Peyer's patch (tissue), 4 donors: ENCODE results near the gene CCDC85C.

Experiments used
- CTCF ChIP-seq, 6 experiments: fragments of 450-650 bp in 4 of 6; fragments of 200-600 bp in 2 of 6; sonication (generic) in 1 of 6; IDR thresholded peaks; one replicate each; pipeline ENCODE4 v1.5.1; 2017 to 2019; ENCODE audit warnings: antibody characterized with exemption in 6 of 6, mild to moderate bottlenecking in 3 of 6, moderate library complexity in 1 of 6
- POLR2A ChIP-seq, 2 donors: fragments of 450-650 bp; IDR thresholded peaks; one replicate each; pipeline ENCODE4 v1.5.1; 2017; ENCODE audit warnings: antibody characterized with exemption in 2 of 2, mild to moderate bottlenecking in 2 of 2, moderate library complexity in 2 of 2

- TF ChIP-seq CTCF (IDR thresholded peaks at IDR 0.05) (no peak), POLR2A (IDR thresholded peaks at IDR 0.05) (no peak)
Measured at GRCh38 chr14:99637624-99638023, 33.6 kb upstream of the CCDC85C start.
